HG03135 (cell line): ENCODE measurements around the gene NT5M.

Experiments
- ATAC-seq: cut with Tn5 transposase; IDR thresholded peaks from one replicate; pipeline ENCODE4 v1.9.1; 2021; ENCODE audit warnings: mild to moderate bottlenecking, moderate library complexity; ENCODE audit not compliant: unreplicated experiment

Gene NT5M

DNA sequence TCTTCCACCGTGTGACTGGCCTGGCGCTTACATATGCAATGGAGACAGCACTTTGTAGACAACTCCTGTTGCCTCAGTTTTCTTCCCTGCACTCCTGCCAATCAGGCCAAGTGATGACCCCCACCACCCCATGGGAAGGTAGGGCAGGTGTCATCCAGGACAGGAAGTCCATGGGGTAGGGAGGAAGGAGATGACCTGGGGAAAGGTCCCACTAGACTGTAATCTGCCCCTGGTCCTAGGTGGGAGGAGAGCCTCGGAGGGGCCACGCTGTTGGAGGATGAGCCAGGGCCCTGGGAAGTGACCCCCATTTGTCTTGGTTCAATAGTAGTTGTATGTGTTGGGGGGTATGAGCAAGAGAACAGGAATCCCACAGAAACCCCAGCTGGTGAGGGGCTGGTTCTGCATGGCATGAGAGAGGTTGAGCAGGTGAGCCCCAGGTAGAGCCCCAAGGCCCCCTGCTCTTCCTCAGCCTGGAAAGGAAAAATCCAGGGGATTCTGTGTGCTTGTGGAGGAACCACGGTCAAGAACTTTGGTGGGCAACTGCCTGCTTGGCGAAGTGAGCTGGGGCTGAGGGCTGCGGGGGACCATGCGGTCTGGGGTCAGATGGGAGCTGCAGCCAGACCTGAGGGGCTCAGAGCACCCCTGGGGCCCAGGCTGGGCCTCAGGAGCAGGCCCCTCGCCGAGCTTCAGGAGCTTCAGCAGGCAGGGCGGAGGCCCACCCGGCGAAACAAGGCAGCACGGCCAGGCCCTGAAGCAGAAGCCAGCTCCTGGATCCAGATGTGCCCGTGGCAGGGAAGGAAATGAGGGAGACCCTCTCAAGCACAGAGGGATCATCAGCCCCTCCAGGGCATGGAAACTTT is 50.7 kb downstream of the NT5M start:
- ATAC-seq: no peak

DNA sequence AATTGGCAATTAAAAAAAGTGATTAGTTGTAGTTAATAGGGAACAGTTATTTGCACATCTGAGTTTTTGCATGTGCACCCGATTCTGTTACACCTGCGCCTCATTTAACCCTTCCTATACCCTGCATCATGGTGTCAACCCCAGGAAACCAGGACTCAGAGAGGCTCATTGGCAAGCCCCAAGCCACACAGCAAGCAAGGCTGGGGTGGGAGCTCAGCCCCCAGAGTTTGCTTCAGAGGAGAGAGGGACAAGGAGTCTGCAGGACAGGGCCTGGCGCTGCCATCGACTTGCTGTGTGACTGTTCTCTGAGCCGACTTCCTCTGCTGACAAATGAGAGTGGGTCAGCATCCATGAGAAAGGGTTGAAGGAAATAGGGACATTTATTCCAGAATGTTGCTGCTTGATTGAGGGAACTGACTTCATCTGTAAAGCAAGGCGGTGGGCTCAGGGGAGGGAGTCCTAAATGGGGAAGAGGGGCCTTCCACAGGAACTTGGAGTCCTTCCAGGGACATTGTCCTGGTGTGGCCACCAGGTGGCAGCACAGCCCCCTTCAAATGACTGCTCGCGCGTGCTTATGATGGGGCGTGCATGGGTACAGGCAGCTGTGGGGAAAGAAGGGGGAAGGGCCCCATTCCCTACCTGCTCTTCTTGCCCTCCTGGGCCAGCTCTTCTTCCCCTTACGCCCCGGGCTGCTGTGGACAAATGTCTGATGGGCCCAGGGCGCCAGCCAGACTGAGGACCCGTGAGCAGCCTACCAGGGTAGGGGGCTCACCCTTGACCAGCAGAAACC is 51.6 kb downstream of the NT5M start:
- ATAC-seq: no peak

DNA sequence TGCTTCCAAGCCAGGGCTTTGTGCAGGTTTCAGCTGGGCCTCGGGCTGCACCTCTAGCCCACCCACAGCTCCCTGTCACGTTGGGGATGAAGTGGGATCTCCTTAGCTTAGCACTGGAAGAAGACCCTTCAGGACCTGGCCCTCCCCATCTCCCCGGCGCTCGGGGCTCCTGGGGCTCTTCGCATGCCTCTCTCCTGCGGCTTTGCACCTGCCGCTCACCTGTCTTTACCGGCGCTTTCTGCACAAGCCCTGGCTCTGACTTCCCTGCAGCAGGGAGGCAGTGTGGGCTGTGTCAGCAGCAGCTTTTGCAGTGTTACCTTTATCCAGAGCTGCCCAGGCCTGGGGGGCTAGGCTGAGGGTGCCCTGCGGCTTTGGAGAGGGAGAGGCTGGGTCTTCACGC is 52.3 kb downstream of the NT5M start:
- no peak for ATAC-seq

DNA sequence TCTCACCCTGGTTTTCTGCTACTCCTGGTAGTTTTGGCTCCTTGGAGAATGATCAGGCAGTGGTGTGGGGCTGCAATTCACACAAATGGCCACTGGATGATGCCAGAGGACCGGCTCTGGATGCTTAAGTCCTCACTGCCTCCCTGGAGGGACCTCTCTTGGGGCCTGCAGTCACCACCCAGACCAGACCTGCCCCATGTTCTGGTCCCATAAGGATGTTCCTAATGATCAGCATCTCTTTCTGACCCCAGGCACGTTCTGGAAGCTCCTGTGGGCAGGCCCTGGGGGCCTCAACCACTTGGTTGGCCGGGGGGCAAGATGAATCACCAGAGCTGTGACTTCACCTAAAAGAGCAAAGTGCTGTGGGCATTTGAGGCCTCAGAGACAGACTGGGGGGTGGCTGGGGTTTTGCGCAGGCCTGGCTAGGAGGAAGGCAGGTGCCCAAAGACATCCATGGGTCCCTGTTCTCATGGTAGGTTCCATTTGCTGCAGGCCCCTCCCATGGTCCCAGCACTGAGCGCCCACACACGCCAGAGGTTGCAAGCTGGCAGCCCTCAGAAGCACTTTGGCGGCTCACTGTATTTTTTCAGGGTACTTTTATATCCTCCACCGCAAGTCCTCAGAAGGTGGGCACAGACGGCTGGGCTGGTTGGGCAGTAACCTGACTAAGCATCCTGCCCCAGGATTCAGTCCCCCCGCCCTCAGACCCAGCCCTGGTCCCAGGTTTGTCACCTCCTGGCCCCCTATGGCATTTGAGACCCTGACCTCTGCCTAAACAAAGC is 53.2 kb downstream of the NT5M start:
- no peak for ATAC-seq

DNA sequence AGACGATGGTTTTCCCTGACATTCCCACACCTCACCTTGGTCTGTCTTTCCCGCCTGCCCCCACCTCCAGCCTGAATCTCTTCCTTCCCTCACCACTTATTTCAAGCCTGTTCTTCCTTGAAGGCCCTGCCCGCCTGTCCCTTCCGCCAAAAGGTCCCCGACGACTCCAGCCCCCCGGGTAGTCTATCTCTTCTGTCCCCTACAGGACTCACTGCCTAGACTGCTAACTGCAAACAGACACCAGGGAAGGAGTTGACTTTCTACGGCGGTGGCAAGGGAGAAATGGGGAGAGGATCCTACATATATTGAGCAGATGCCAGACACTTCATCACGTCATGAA is 53.7 kb downstream of the NT5M start:
- no peak for ATAC-seq

DNA sequence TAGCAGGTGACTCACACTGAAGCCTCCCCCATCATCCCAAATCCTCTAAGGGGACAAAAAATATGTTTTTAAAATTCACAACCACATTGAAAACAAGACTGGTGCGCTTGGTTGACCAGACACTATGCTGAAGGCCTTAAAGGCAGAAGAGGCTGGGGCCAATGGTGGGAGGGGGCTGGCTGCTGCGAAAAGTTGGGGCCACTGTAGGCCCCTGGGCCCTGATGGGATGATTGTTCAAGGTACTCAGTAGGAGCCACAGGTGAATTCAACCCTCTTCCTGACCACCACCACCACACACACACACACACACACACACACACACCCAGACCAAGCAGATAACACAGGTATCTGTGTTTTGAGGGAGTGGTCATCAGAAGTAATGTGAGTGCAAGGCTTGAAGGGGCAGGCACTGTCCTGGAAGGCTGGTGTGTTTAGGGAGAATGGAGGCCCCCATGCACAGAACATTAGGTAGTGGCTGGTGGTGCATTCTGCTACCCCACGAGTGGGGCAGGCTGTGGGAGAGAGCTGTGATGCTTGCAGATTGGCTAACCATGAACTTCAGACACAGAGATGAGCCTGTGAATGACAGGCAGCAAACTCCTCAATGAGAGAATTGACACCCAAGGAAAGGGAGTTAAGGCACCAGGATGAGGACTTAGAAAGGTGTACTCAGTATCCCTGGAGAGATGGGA is 55.0 kb downstream of the NT5M start:
- no peak for ATAC-seq

DNA sequence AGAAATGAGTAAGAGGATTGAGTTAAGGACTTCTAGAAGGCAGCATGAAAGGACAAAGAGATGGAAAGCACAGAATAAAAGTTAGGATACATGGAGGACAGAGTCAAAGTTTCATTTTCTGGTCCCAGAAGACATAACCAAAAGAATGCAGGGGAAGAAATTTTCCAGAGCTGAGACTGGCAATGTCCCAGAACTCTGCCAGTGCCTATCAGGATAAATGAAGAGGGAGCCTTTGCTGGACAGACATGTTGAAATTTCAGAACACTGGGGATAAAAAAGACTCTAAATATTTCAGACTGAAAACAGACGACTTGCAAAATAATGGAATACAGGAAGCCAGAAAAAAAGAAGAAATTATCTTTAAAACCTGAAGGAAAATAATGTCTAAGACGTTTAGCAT is 55.7 kb downstream of the NT5M start:
- ATAC-seq: no peak

DNA sequence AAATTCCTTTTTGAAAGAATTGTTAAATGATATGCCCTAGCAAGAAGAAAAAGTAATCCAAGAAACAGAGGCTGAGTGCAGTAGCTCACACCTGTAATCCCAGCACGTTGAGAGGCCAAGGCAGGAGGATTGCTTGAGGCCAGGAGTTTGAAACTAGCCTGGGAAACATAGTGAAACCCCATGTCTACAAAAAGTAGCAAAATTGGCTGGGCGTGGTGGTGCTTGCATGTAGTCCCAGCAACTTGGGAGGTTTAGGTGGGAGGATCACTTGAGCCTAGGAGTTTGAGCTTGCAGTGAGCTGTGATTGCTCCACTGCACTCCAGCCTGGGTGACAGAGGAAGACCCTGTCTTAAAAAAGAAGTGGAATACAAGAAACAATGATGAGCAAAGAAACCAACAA is 56.1 kb downstream of the NT5M start:
- ATAC-seq: no peak

DNA sequence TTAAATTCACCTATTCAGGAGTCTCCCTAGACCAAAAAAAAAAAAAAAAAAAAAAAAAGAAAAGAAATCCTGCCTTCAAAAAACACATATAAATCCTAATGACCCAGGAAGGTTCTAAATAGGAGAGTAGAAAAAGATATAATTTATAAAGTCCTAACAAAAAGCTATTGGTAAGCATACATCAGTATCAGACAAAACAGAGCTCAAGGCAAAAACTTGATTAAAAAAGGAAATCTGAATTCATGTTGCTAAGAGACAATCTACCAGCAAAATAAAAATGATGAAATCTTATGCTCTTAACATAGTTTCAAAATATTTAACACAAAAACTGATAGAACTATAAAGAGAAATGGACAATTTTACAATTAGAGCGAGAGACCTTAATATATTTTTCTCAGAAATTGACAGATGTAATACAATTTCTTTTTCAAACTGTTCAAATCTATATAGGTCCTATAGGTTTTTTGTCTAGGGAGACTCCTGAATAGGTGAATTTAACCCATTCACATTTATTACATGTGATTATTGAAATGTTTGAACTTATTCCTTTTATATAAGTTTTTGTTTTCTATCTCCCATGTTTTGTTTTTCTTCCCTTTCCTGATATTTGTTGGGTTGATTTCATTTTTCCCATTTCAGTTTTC is 57.0 kb downstream of the NT5M start:
- no peak for ATAC-seq

DNA sequence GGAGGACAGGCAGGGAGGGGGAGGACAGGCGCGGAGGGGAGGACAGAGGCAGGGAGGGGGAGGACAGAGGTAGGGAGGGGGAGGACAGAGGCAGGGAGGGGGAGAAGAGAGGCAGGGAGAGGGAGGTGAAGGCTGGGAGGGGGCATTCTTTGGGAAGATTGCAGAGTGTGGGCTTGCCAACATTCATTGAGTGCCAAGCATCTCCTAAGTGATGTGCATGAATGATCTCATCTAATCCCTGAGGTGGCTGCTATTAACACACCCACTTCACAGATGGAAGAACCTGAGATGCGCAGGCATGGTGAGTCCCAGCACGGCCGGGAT is 58.3 kb downstream of the NT5M start:
- ATAC-seq: no peak

DNA sequence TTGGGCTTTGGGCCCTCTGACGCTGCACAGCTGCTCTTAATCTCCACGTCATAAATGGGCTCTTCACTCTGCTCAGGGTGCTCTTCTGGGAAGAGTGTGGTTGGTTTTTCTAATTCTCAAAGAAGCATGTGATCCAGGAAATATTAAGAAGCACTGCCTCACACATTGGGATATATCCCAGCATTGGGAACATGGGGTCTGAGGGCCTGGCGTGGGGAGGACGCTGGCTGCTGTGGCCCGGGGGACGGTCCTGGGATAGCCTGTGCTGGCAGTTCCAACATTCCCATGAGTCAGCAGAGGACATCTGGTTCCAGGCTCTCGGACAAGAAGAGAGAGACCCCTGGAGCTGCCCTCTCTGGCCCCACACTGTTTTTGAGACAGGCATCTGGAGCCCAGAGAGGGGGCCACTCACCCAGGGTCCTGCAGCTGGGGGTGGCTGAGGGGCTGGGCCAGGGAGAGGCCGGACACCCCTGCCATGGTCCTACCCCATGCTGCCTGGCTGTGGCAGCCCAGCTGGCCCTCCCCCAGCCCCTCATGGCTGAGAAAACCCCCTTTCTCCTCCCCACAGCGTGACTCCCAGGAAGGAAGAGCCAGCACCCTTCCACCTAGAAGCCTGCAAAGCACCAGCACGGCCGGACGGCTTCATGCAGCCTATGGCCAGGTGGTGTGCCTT is 58.8 kb downstream of the NT5M start:
- ATAC-seq: no peak

DNA sequence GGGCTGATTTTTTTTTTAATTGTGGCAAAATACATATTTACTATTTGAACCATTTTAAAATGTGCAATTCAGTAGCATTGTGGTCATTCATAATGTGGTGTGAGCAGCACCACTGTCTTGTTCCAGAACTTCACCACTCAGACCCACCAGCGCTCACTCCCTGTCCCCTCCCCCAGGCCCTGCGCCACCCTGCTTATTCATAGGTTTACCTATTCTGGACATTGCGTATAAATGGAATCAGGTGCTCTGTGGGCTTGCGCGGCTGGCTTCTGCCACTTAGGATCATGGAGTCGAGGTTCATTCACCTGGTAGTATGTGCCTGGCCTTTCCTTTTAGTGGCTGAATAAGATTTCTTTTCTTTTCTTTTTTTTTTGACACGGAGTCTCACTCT is 59.4 kb downstream of the NT5M start:
- ATAC-seq: no peak

DNA sequence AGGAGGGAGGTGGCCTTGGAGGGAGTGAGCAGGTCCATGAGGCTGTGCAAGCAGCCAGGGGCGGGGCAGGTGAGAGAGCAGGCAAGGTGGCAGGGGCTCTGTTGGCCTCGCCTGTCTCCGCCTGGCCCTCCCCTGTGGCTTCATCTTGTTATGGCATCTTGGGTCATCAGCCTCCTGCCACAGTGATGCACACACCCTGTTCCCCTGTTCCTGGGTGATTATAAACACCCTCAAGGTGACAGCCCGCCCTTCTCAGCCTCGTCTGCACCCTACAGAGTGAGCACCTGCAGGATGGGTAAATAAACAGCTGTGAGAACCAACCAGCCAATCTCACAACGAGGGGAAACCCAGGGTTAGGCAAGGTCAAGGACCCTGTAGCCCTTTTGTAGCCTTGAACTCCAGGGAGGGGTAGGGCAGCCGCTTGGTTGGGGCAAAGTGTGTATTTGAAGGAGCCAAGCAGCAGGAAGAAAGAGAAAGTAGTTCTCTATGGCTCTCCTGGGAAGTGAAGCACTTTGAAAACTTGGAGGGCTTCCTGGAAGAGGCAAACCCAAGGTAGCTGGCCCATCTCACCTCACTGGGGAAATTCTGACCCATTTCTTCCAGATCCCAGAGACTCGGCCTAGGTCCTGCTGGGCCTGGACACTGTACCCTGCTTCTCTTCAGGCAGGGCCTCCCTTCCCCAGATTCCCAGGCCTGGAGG is 60.6 kb downstream of the NT5M start:
- ATAC-seq: no peak

DNA sequence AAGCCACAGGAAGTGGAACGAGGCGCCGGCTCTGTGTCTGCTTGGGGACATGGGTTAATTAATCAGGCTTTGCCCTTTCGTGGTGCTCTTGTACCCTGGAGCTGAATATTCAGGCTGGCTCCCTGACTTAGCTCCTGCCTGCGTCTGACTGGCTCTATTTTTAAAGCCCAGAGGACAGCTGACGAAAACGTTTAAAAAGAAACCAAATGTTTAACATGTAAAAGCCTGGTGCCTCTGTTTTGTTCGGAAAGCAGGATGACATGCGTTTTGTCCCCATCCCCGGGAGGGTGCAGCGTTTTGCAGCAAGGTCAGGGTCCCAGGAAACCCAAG is 61.1 kb downstream of the NT5M start:
- ATAC-seq: no peak

DNA sequence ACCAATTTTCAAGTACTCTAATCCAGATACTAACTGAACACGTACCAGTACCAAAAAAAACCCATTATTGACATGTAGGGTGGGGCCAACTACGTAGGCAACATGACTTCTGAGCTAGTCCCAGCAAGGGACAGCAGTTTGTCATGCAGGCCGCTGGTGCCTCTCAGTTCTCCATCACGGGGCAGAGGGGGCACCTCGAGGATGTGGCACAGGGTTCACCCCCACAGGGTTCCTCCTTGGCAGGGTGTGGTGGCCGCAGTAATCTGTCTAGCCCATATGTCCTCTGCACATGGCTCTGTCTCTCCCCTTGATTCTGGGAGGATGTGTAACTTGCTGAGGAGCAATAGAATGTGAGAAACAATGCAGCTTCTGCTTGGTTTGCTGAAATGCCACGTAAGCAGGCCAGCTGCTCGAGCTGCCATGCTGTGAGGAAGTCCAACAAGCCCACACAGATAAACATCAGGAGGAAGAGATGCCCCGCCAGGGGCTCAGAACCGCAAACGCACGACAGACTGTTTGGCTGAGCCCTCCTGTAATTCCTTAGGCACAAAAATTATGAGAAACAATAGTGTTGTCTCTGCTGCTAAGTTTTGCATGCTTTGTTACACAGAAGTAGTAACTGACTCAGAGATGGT is 62.4 kb downstream of the NT5M start:
- ATAC-seq: no peak

DNA sequence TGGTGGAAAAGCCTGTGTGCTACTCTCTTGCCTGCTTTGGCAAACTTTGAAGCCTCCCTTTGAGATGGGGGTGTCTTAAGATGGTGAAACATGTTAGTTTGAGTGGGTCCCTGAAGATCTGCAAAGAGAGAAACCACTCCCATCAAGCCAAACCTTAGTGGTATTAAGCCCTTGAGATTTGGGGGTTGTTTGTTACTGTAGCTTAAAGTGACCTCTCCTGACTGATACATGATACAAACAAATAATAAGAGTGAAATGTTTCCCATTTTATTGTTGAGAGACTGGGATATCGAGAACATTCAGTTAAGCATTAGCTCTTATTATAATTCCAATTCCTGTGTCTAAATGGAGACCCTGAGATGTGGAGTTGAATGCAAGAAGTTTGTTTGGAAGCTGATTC is 63.1 kb downstream of the NT5M start:
- no peak for ATAC-seq

DNA sequence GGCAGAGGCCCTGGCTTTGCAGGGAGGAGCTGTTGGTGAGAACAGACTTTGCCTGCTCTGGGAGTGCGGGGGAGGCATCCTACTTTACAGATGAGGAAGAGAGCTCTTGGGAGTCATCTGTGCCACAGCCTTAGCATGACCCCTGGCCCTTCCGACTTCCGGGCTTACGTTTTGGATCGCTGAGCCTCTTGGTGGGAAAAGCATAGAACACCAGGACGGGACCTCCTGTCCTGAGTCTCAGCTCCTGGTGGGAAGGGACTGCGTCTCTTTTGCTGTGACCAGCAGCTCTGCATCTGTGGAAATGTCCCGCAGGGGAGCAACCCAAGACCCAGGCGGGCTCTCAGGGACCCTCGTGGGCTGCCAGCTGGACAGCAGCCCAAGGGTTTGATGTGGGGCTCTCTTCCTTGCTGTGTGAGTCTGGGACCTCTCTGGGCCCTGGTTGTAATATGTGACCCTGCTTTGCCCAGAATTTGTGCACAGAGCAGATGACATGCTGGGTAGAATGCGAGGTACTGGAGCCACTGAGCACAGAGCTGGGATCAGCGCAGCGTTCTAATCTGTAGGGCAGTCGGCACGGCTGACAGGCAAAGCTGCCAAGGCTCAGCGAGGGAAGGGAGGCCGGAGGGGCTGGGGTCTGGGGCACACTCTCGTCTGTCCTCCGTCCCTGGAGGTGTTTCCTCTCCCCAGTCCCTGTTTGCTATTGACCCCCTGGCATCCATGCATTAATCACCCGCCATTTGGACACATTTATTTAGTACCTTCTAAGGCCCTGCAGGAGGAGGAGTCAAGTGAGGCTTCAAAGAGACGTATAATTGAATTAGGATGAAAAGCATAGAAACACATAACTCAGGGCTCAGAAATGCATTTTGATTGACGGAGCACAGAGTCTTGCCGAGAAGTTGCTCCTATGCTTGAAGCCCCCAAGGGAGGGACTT is 64.0 kb downstream of the NT5M start:
- no peak for ATAC-seq

DNA sequence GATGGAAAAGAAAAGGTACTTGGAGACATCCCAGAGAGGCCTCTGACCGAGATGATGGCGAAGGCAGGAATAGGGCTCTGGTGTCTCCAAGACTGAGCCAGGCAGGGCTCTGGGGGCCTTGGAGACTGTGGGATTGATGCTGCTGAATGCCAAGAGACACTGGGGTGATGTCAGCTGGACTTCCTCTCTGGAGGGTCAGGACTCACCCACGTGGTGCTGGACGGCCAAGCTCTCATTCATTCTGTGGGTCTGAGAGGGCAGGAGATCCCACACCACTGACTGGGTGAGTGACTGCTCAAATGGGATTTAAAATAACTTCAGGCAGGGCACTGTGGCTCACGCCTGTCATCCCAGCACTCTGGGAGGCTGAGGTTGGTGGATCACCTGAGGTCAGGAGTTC is 64.8 kb downstream of the NT5M start:
- ATAC-seq: no peak
